IMR-90 (cell line): ENCODE results near the gene MGAT5. TPM values are rescaled to one million over a fixed set of nuclear protein-coding genes. Genes with fewer than 3 reads are reported as not detected.

Experiments
- ATAC-seq: fragments of 200-7000 bp; cut with Tn5 transposase; 2 replicates; pipeline ENCODE4 v1.9.1; 2020; ENCODE audit warnings: low read depth, mild to moderate bottlenecking, moderate library complexity
- BruUV-seq: library from RNA; stranded (reverse); fragments of 400-500 nt; replicated peaks from 2 replicates; lab custom pipeline; 2021; lab: Mats Ljungman, UMichigan
- CTCF ChIA-PET: fragments of 300-600 bp; formaldehyde crosslinking; extraction: SDS; loops from one replicate; lab custom pipeline; 2021; ENCODE audit warnings: antibody characterized with exemption; lab: Yijun Ruan, JAX
- POLR2A ChIA-PET: fragments of 300-600 bp; sonication (Branson Sonifier 250); formaldehyde crosslinking; loops from one replicate; lab custom pipeline; 2022; ENCODE audit warnings: antibody characterized with exemption; ENCODE audit not compliant: unreplicated experiment; lab: Charles Lee
- DNase-seq: peaks from one replicate; pipeline ENCODE4 v3.0.0; 2013
- H2AFZ ChIP-seq: replicated peaks from 2 replicates; pipeline ENCODE3; 2013; ENCODE audit warnings: low read length, mild to moderate bottlenecking; ENCODE audit not compliant: poor library complexity
- H2AK5ac ChIP-seq: 2 replicates; pipeline ENCODE4 v1.6.1; 2013; ENCODE audit warnings: low read depth, low read length, inconsistent platforms
- H2AK9ac ChIP-seq: replicated peaks from 2 replicates; pipeline ENCODE3; 2013; ENCODE audit warnings: mild to moderate bottlenecking, low read depth, low read length, moderate library complexity; ENCODE audit not compliant: poor library complexity
- H2BK120ac ChIP-seq: 2 replicates; pipeline ENCODE4 v1.6.1; 2013; ENCODE audit warnings: low read depth, low read length, inconsistent platforms
- H2BK15ac ChIP-seq: 3 replicates; pipeline ENCODE4 v1.6.1; 2013; ENCODE audit warnings: low read depth, low read length, inconsistent platforms
- H2BK20ac ChIP-seq: 2 replicates; pipeline ENCODE4 v1.6.1; 2013; ENCODE audit warnings: low read depth, mild to moderate bottlenecking, inconsistent platforms, low read length, moderate library complexity
- H2BK5ac ChIP-seq: 2 replicates; pipeline ENCODE4 v1.6.1; 2013; ENCODE audit warnings: mild to moderate bottlenecking, low read depth, low read length, inconsistent platforms; ENCODE audit not compliant: poor library complexity, severe bottlenecking
- H3K14ac ChIP-seq: replicated peaks from 2 replicates; pipeline ENCODE4 v1.6.1; 2013; ENCODE audit warnings: low read depth, low read length, inconsistent platforms
- H3K18ac ChIP-seq: 2 replicates; pipeline ENCODE4 v1.6.1; 2013; ENCODE audit warnings: low read depth, low read length, control low read depth
- H3K23ac ChIP-seq: 2 replicates; pipeline ENCODE4 v1.6.1; 2013; ENCODE audit warnings: low read depth, low read length, inconsistent platforms
- H3K27ac ChIP-seq: 2 replicates; pipeline ENCODE4 v1.5.1; 2013; ENCODE audit warnings: mild to moderate bottlenecking, control low read depth, low read length; ENCODE audit not compliant: insufficient read depth
- H3K27me3 ChIP-seq: 2 replicates; pipeline ENCODE4 v1.6.1; 2013; ENCODE audit warnings: low read length; ENCODE audit not compliant: control insufficient read depth, insufficient read depth
- H3K36me3 ChIP-seq: 2 replicates; pipeline ENCODE4 v1.6.1; 2013; ENCODE audit warnings: low read length, mixed read lengths; ENCODE audit not compliant: control insufficient read depth, insufficient read depth
- H3K4ac ChIP-seq: 2 replicates; pipeline ENCODE4 v1.6.1; 2013; ENCODE audit warnings: low read depth, low read length, inconsistent platforms
- H3K4me1 ChIP-seq: 2 replicates; pipeline ENCODE4 v1.6.1; 2013; ENCODE audit warnings: low read length, mixed read lengths; ENCODE audit not compliant: control insufficient read depth, insufficient read depth
- H3K4me2 ChIP-seq: 2 replicates; pipeline ENCODE4 v1.6.1; 2013; ENCODE audit warnings: low read depth, mild to moderate bottlenecking, control low read depth, low read length, moderate library complexity
- H3K4me3 ChIP-seq: 2 replicates; pipeline ENCODE4 v1.5.1; 2013; ENCODE audit warnings: low read depth, mild to moderate bottlenecking, control low read depth, low read length, moderate library complexity; ENCODE audit not compliant: insufficient read depth
- H3K56ac ChIP-seq: 2 replicates; pipeline ENCODE4 v1.6.1; 2013; ENCODE audit warnings: low read length, inconsistent platforms; ENCODE audit not compliant: insufficient read depth; ENCODE audit errors: extremely low read depth
- H3K79me1 ChIP-seq, 2 experiments: 2 replicates each; pipeline ENCODE4 v1.6.1; 2013; ENCODE audit warnings: low read length in 2 of 2, inconsistent platforms in 1 of 2, low read depth in 1 of 2
- H3K9ac ChIP-seq: 2 replicates; pipeline ENCODE4 v1.6.1; 2013; ENCODE audit warnings: low read depth, low read length, control low read depth
- H3K9me1 ChIP-seq: 2 replicates; pipeline ENCODE4 v1.6.1; 2013; ENCODE audit warnings: low read length, inconsistent platforms; ENCODE audit not compliant: insufficient read depth
- H3K9me3 ChIP-seq: 2 replicates; pipeline ENCODE4 v1.6.1; 2013; ENCODE audit warnings: low read length; ENCODE audit not compliant: control insufficient read depth, insufficient read depth
- H4K20me1 ChIP-seq: 2 replicates; pipeline ENCODE4 v1.6.1; 2013; ENCODE audit warnings: low read length, inconsistent platforms; ENCODE audit not compliant: insufficient read depth
- H4K5ac ChIP-seq: 2 replicates; pipeline ENCODE4 v1.6.1; 2013; ENCODE audit warnings: mild to moderate bottlenecking, low read depth, low read length, control low read depth
- H4K8ac ChIP-seq, 2 experiments: 2 replicates each; pipeline ENCODE4 v1.6.1; 2013; ENCODE audit warnings: low read depth in 2 of 2, low read length in 2 of 2, control low read depth in 1 of 2, inconsistent platforms in 1 of 2
- H4K91ac ChIP-seq: 2 replicates; pipeline ENCODE4 v1.6.1; 2013; ENCODE audit warnings: low read depth, low read length, inconsistent platforms; ENCODE audit not compliant: insufficient read depth
- ELK1 ChIP-seq: fragments of 150-350 bp; IDR thresholded peaks from 2 replicates; pipeline ENCODE4 v1.6.1; 2016; ENCODE audit warnings: low read depth, mild to moderate bottlenecking, low read length, moderate library complexity, borderline replicate concordance
- NFE2L2 ChIP-seq: fragments of 150-350 bp; IDR thresholded peaks from 2 replicates; pipeline ENCODE4 v1.6.1; 2016; ENCODE audit warnings: low read depth, mild to moderate bottlenecking, low read length
- RAD21 ChIP-seq: IDR thresholded peaks from 2 replicates; pipeline ENCODE4 v1.6.1; 2012; ENCODE audit warnings: low read length, improper control_type of control experiment
- RCOR1 ChIP-seq: IDR thresholded peaks from 2 replicates; pipeline ENCODE4 v1.6.1; 2012; ENCODE audit warnings: mild to moderate bottlenecking, low read length, improper control_type of control experiment; ENCODE audit not compliant: insufficient replicate concordance
- RFX5 ChIP-seq: IDR thresholded peaks from 2 replicates; pipeline ENCODE4 v1.8.0; 2012; ENCODE audit warnings: low read depth, mild to moderate bottlenecking, low read length, moderate library complexity
- USF2 ChIP-seq: fragments of 150-350 bp; IDR thresholded peaks from 2 replicates; pipeline ENCODE4 v1.6.1; 2017; ENCODE audit warnings: mild to moderate bottlenecking, antibody characterized with exemption, low read length, low read depth
- WGBS, 2 experiments: methylation state at CpG; one replicate each; pipeline versions ENCODE4 v1.1.5 to v1.1.7; 2013; ENCODE audit warnings: missing lambda C conversion rate in 2 of 2; ENCODE audit not compliant: insufficient read length in 1 of 2; ENCODE audit errors: extremely low coverage in 2 of 2; 5-methylcytosine and 5-hydroxymethylcytosine counted together
- dilution Hi-C: fragments of 300-500 bp; cut with HindIII; formaldehyde crosslinking; loops from one replicate; pipeline ENCODE4 v1.14.3; 2018; ENCODE audit warnings: low sequenced_read_pairs; ENCODE audit not compliant: unreplicated experiment
- in situ Hi-C: fragments of 300-500 bp; cut with MboI; formaldehyde crosslinking; loops from 3 replicates; pipeline ENCODE4 v1.14.3; 2019; ENCODE audit warnings: low sequenced_read_pairs, inconsistent platforms, mixed read lengths
- intact Hi-C: fragments of 100-400 bp; cut with micrococcal nuclease; formaldehyde crosslinking; loops from 2 replicates; pipeline ENCODE4 v1.10.0; 2022
- polyA plus RNA-seq, 3 experiments: library from polyadenylated mRNA; depleted of rRNA; stranded (reverse); fragments of >200 nt; gene quantifications; 2 replicates each; pipeline ENCODE4 v1.2.3, GENCODE V29; 2012; ENCODE audit warnings: low replicate concordance in 1 of 3
- total RNA-seq: library from RNA; depleted of rRNA; stranded (reverse); fragments of >200 nt; gene quantifications from 2 replicates; pipeline ENCODE4 v1.2.3, GENCODE V29; 2012

Gene MGAT5
- total and polyA plus RNA-seq, 2 of the 4 experiments (the other 2 are of a cell fraction): 22.9 to 59.9 TPM

- WGBS, 2 experiments: no CpG with 5 or more reads among the region's 4 CpGs
- no TSS peak for BruUV-seq
- Histone ChIP-seq H4K5ac (no peak overlapping the region), H3K56ac (no peak overlapping the region), H2AK5ac (no peak overlapping the region), H3K4me1 (peaks cover 5% of the 10 kb centered on the region), H3K14ac (no peak overlapping the region), H4K91ac (no peak overlapping the region), H4K20me1 (no peaks in the 10 kb centered on the region; the same call in 1 of the 2 replicates), H3K23ac (no peak overlapping the region), H3K79me1 (peaks cover 9 to 12% of the 10 kb centered on the region in 2 experiments; a peak in 3 of 4 replicates), H3K27me3 (no peaks in the 10 kb centered on the region), H3K9ac (no peak overlapping the region), H2BK20ac (no peak overlapping the region), H2AK9ac (no peak overlapping the region), H3K4me2 (no peak overlapping the region), H3K4ac (no peak overlapping the region), H3K36me3 (peaks cover 6% of the 10 kb centered on the region), H4K8ac (no peak overlapping the region), H2BK5ac (no peak overlapping the region), H3K18ac (no peak overlapping the region), H3K4me3 (no peak overlapping the region), H3K9me3 (no peaks in the 10 kb centered on the region), H2BK15ac (no peak overlapping the region), H2AFZ (no peak overlapping the region), H2BK120ac (no peak overlapping the region), H3K27ac (no peak overlapping the region), H3K9me1 (peaks cover 7% of the 10 kb centered on the region; the same call in 1 of the 2 replicates)
- TF ChIP-seq ELK1 (no peak), RFX5 (no peak), RAD21 (no peak), USF2 (no peak), RCOR1 (no peak), NFE2L2 (no peak)
- no peak for ATAC-seq
- POLR2A ChIA-PET: no interaction called here
- in situ Hi-C loops: no loop called here
- dilution Hi-C loops: no loop called here
- intact Hi-C loops: no loop called here
- DNase-seq: no peak
- CTCF ChIA-PET: no interaction called here
These were observed 130.3 kb downstream of the MGAT5 start for GRCh38 chr2:134384131-134384530.
